Adrenal gland (tissue), 12 donors: ENCODE data around the gene PKP1. TPM values are rescaled to one million over a fixed set of nuclear protein-coding genes. Genes with fewer than 3 reads are reported as not detected.

Experiments used
- DNase-seq, 7 donors: peaks; one replicate each; pipeline ENCODE4 v3.0.0-alpha.2; 2019 to 2020
- H3K27ac ChIP-seq, 5 donors: fragments of 200-600 bp; sonication (generic) in 4 of 5; 1 replicate in 3 of 5; 2 replicates in 2 of 5; pipeline versions ENCODE4 v1.5.1 to v1.8.0; 2016 to 2020; ENCODE audit warnings: mild to moderate bottlenecking in 1 of 5
- H3K27me3 ChIP-seq: fragments of 200-600 bp; 2 replicates; pipeline ENCODE4 v1.8.0; 2021
- H3K36me3 ChIP-seq, 2 donors: fragments of 200-600 bp; replicated peaks in 1 of 2; 1 replicate in 1 of 2; 2 replicates in 1 of 2; pipeline versions ENCODE4 v1.5.1 to v1.8.0; 2018 to 2022
- H3K4me1 ChIP-seq, 2 donors: fragments of 200-600 bp; replicated peaks in 1 of 2; 1 replicate in 1 of 2; 2 replicates in 1 of 2; pipeline versions ENCODE4 v1.5.1 to v1.8.0; 2018 to 2021
- H3K4me3 ChIP-seq, 4 donors: fragments of 200-600 bp; sonication (generic) in 3 of 4; one replicate each; pipeline ENCODE4 v1.5.1; 2016 to 2018
- H3K9me3 ChIP-seq, 3 donors: fragments of 200-600 bp; sonication (generic) in 1 of 3; replicated peaks in 1 of 3; 1 replicate in 2 of 3; 2 replicates in 1 of 3; pipeline versions ENCODE4 v1.5.1 to v1.8.0; 2016 to 2021
- POLR2A ChIP-seq, 2 donors: fragments of 450-650 bp; IDR thresholded peaks; one replicate each; pipeline ENCODE4 v1.6.1; 2017; ENCODE audit warnings: antibody characterized with exemption in 2 of 2, mild to moderate bottlenecking in 2 of 2, moderate library complexity in 1 of 2
- WGBS, 4 donors: extraction: QIAGEN DNeasy Blood & Tissue Kit in 2 of 4; methylation state at CpG; one replicate each; pipeline versions ENCODE4 v1.1.5 to v1.1.7; 2013 to 2017; 5-methylcytosine and 5-hydroxymethylcytosine counted together
- intact Hi-C, 2 donors: fragments of 100-400 bp; cut with DNase I; formaldehyde crosslinking; loops; one replicate each; pipeline versions ENCODE4 v1.14.1 to v1.15.0; 2022 to 2023
- polyA plus RNA-seq, 3 donors: library from polyadenylated mRNA; stranded (reverse); fragments of 200-250 nt in 2 of 3; fragments of 350-450 nt in 1 of 3; fragmentation: Illumina TruSeq in 1 of 3; extraction: RNeasy Lipid Tissue Mini Kit (QIAGEN cat#74804) in 1 of 3; gene quantifications; one replicate each; pipeline ENCODE4 v1.2.3, GENCODE V29; 2013 to 2014
- total RNA-seq, 9 donors: library from RNA; depleted of rRNA in 4 of 9; stranded (reverse); fragments of >200 nt in 4 of 9; fragments of 120-200 nt in 1 of 9; fragmentation: NEBNext Ultra II Directional in 1 of 9; extraction: Animal tissue kit (Norgen Biotek cat#: 25700) in 1 of 9; gene quantifications; one replicate each; pipeline versions ENCODE4 v1.1.0 to v1.2.4, GENCODE V29; 2013 to 2023
- TF ChIP-seq, protein P1 (sequence below), 6 experiments: fragments of 450-650 bp in 4 of 6; fragments of 200-600 bp in 2 of 6; sonication (generic) in 1 of 6; IDR thresholded peaks; 1 replicate in 5 of 6; 2 replicates in 1 of 6; pipeline versions ENCODE4 v1.5.1 to v1.8.0; 2016 to 2021; ENCODE audit warnings: antibody characterized with exemption in 6 of 6, mild to moderate bottlenecking in 2 of 6, moderate library complexity in 1 of 6
- donor health status: healthy with polysubstance abuse.
- donor health status: Bipolar disorder and iron deficiency.
- donor health status: DM: yes; HTN: yes; CAD: no.
- donor health status: DM: no; HTN: no; CAD: no.
- donor health status: DM: no; HTN: no; CAD: no.
- donor health status: DM: yes; HTN: yes; CAD: no.

The PKP1 gene
- total and polyA plus RNA-seq, 12 donors, result 0.06 to 0.98 (median 0.24) TPM; not detected in 2

GRCh38 chr1:201369209-201369608 is 85.9 kb downstream of the PKP1 start:
- Histone ChIP-seq H3K4me1 (no peaks in the 10 kb centered on the region), H3K4me3 (no peak overlapping the region), H3K9me3 (no peaks in the 10 kb centered on the region), H3K27ac (no peak overlapping the region), H3K27me3 (peaks cover 3% of the 10 kb centered on the region), H3K36me3 (no peaks in the 10 kb centered on the region)
- no peak for TF ChIP-seq POLR2A (IDR thresholded peaks at IDR 0.05)
- TF ChIP-seq, protein P1, sequence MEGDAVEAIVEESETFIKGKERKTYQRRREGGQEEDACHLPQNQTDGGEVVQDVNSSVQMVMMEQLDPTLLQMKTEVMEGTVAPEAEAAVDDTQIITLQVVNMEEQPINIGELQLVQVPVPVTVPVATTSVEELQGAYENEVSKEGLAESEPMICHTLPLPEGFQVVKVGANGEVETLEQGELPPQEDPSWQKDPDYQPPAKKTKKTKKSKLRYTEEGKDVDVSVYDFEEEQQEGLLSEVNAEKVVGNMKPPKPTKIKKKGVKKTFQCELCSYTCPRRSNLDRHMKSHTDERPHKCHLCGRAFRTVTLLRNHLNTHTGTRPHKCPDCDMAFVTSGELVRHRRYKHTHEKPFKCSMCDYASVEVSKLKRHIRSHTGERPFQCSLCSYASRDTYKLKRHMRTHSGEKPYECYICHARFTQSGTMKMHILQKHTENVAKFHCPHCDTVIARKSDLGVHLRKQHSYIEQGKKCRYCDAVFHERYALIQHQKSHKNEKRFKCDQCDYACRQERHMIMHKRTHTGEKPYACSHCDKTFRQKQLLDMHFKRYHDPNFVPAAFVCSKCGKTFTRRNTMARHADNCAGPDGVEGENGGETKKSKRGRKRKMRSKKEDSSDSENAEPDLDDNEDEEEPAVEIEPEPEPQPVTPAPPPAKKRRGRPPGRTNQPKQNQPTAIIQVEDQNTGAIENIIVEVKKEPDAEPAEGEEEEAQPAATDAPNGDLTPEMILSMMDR (IDR thresholded peaks at IDR 0.05), result no peak
- WGBS, 4 donors, result 66 to 89% (median 72%) methylated on average over 4 to 6 of the region's 6 CpGs
- DNase-seq, result no peak
- intact Hi-C loops, result no loop called here

- Histone ChIP-seq H3K4me1 (no peaks in the 10 kb centered on the region), H3K4me3 (no peak overlapping the region), H3K36me3 (no peaks in the 10 kb centered on the region), H3K27ac (no peak overlapping the region), H3K9me3 (no peaks in the 10 kb centered on the region), H3K27me3 (peaks cover 3% of the 10 kb centered on the region)
- 42 to 71% (median 58%) methylated on average over 3 of the region's 3 CpGs for WGBS, 4 donors
- TF ChIP-seq POLR2A (IDR thresholded peaks at IDR 0.05), result no peak
- intact Hi-C loops, result no loop called here
- no peak for DNase-seq
Measured at GRCh38 chr1:201370500-201370899, 87.2 kb downstream of the PKP1 start.

GRCh38 chr1:201371276-201371675 is 88.0 kb downstream of the PKP1 start:
- H3K36me3 ChIP-seq, result no peaks in the 10 kb centered on the region
- H3K4me3 ChIP-seq, result no peak overlapping the region
- no peaks in the 10 kb centered on the region for H3K9me3 ChIP-seq
- H3K27me3 ChIP-seq, result peaks cover 3% of the 10 kb centered on the region
- WGBS, 4 donors, result 62 to 76% (median 67%) methylated on average over 9 of the region's 9 CpGs
- no peaks in the 10 kb centered on the region for H3K4me1 ChIP-seq
- no peak overlapping the region for H3K27ac ChIP-seq
- no peak for TF ChIP-seq POLR2A (IDR thresholded peaks at IDR 0.05)
- no peak for DNase-seq
- intact Hi-C loops, result no loop called here

DNA sequence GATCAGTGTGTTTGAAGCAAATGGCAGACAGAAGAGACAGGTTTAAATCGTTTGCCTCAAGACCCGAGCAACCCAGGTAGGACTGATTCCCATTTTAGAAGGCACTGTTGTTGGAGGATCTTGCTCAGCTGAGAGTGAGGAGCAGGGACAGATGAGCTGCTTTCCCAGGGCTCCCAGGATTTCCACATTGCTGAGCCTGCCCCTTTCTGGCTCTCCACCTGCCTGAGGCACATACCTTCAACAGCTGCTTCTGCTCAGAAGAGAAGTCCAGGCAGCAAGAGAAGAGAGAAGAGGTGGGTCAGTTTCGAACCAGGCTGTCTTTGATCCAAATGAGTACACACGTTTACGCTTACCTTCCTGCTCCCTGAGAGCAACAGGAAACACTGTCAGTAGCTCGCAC is 88.5 kb downstream of the PKP1 start:
- Histone ChIP-seq H3K27ac (no peak overlapping the region), H3K27me3 (peaks cover 3% of the 10 kb centered on the region), H3K4me1 (no peaks in the 10 kb centered on the region), H3K9me3 (no peaks in the 10 kb centered on the region), H3K36me3 (no peaks in the 10 kb centered on the region), H3K4me3 (no peak overlapping the region)
- TF ChIP-seq POLR2A (IDR thresholded peaks at IDR 0.05), result no peak
- TF ChIP-seq, protein P1 (IDR thresholded peaks at IDR 0.05), result no peak
- intact Hi-C loops, result no loop called here
- 56 to 65% (median 62%) methylated on average over 6 of the region's 6 CpGs for WGBS, 4 donors
- DNase-seq, result no peak

- TF ChIP-seq POLR2A (IDR thresholded peaks at IDR 0.05), result no peak
- TF ChIP-seq, protein P1 (IDR thresholded peaks at IDR 0.05), result no peak
- Histone ChIP-seq H3K4me3 (no peak overlapping the region), H3K27ac (no peak overlapping the region), H3K9me3 (no peaks in the 10 kb centered on the region), H3K27me3 (peaks cover 3% of the 10 kb centered on the region), H3K36me3 (no peaks in the 10 kb centered on the region), H3K4me1 (no peaks in the 10 kb centered on the region)
- no peak for DNase-seq
- 36 to 39% (median 37%) methylated on average over 7 of the region's 7 CpGs for WGBS, 4 donors
- intact Hi-C loops, result no loop called here
Measured at GRCh38 chr1:201374364-201374763, 91.1 kb downstream of the PKP1 start.
